Neuronal stem cell (in vitro differentiated cells): ENCODE results near the gene P4HA2.

Experiments used
- DNase-seq: peaks from one replicate; pipeline ENCODE4 v3.0.0-alpha.2; 2013; ENCODE audit warnings: low spot score
- H2AFZ ChIP-seq: one replicate; pipeline ENCODE4 v1.6.1; 2013; ENCODE audit warnings: mild to moderate bottlenecking, low read length, inconsistent platforms
- H2AK5ac ChIP-seq: 2 replicates; pipeline ENCODE4 v1.6.1; 2013; ENCODE audit warnings: low read depth, mild to moderate bottlenecking, inconsistent platforms, low read length, moderate library complexity, mixed read lengths
- H2BK120ac ChIP-seq: 2 replicates; pipeline ENCODE4 v1.6.1; 2013; ENCODE audit warnings: low read depth, mild to moderate bottlenecking, inconsistent platforms, low read length, moderate library complexity, mixed read lengths
- H2BK12ac ChIP-seq: one replicate; pipeline ENCODE4 v1.6.1; 2013; ENCODE audit warnings: low read length, inconsistent platforms
- H2BK15ac ChIP-seq: 2 replicates; pipeline ENCODE4 v1.6.1; 2013; ENCODE audit warnings: mild to moderate bottlenecking, low read length, inconsistent platforms, mixed read lengths
- H2BK5ac ChIP-seq: one replicate; pipeline ENCODE4 v1.6.1; 2013; ENCODE audit warnings: inconsistent platforms, mild to moderate bottlenecking, low read length, moderate library complexity
- H3K14ac ChIP-seq: one replicate; pipeline ENCODE4 v1.6.1; 2013; ENCODE audit warnings: low read length, inconsistent platforms
- H3K18ac ChIP-seq: 2 replicates; pipeline ENCODE4 v1.6.1; 2013; ENCODE audit warnings: low read length, inconsistent platforms
- H3K23ac ChIP-seq: 2 replicates; pipeline ENCODE4 v1.6.1; 2013; ENCODE audit warnings: low read depth, mild to moderate bottlenecking, mixed read lengths, low read length, inconsistent platforms; ENCODE audit not compliant: poor library complexity
- H3K27ac ChIP-seq: replicated peaks from 3 replicates; pipeline ENCODE4 v1.5.1; 2013; ENCODE audit warnings: low read length, inconsistent platforms
- H3K27me3 ChIP-seq, 3 experiments: 2 replicates each; pipeline ENCODE4 v1.6.1; 2013; ENCODE audit warnings: low read length in 3 of 3, mild to moderate bottlenecking in 2 of 3, inconsistent platforms in 1 of 3, low read depth in 1 of 3, mixed read lengths in 1 of 3, moderate library complexity in 1 of 3; ENCODE audit not compliant: control insufficient read depth in 3 of 3, insufficient read depth in 3 of 3
- H3K36me3 ChIP-seq, 2 donors: replicated peaks in 1 of 2; 2 replicates each; pipeline ENCODE4 v1.6.1; 2013; ENCODE audit warnings: low read length in 2 of 2; ENCODE audit not compliant: control insufficient read depth in 2 of 2, insufficient read depth in 2 of 2
- H3K4ac ChIP-seq: 2 replicates; pipeline ENCODE4 v1.6.1; 2013; ENCODE audit warnings: inconsistent platforms, mild to moderate bottlenecking, low read length, moderate library complexity
- H3K4me1 ChIP-seq, 2 donors: 1 replicate in 1 of 2; 2 replicates in 1 of 2; pipeline ENCODE4 v1.6.1; 2013; ENCODE audit warnings: low read length in 2 of 2, low read depth in 1 of 2; ENCODE audit not compliant: control insufficient read depth in 2 of 2, insufficient read depth in 1 of 2
- H3K4me2 ChIP-seq: one replicate; pipeline ENCODE4 v1.6.1; 2013; ENCODE audit warnings: mild to moderate bottlenecking, low read length, inconsistent platforms; ENCODE audit not compliant: insufficient read depth, poor library complexity, severe bottlenecking
- H3K4me3 ChIP-seq, 2 donors: 2 replicates each; pipeline ENCODE4 v1.5.1; 2013; ENCODE audit warnings: low read length in 2 of 2, mild to moderate bottlenecking in 2 of 2, inconsistent platforms in 1 of 2, moderate library complexity in 1 of 2
- H3K79me1 ChIP-seq: one replicate; pipeline ENCODE4 v1.6.1; 2013; ENCODE audit warnings: low read depth, mild to moderate bottlenecking, inconsistent platforms, low read length, moderate library complexity
- H3K9ac ChIP-seq: one replicate; pipeline ENCODE4 v1.6.1; 2013; ENCODE audit warnings: mild to moderate bottlenecking, low read depth, low read length, inconsistent platforms; ENCODE audit not compliant: poor library complexity
- H3K9me3 ChIP-seq, 2 donors: replicated peaks in 1 of 2; 2 replicates each; pipeline versions ENCODE3 to v1.6.1; 2013; ENCODE audit warnings: low read length in 2 of 2, mild to moderate bottlenecking in 2 of 2, inconsistent platforms in 1 of 2, low read depth in 1 of 2, mixed read lengths in 1 of 2, moderate library complexity in 1 of 2; ENCODE audit not compliant: control insufficient read depth in 2 of 2, insufficient read depth in 1 of 2
- H4K8ac ChIP-seq: one replicate; pipeline ENCODE4 v1.6.1; 2013; ENCODE audit warnings: low read depth, mild to moderate bottlenecking, inconsistent platforms, low read length, moderate library complexity
- H4K91ac ChIP-seq: one replicate; pipeline ENCODE4 v1.6.1; 2013; ENCODE audit warnings: low read length, low read depth, mild to moderate bottlenecking, inconsistent platforms; ENCODE audit not compliant: poor library complexity
- WGBS, 2 donors: extraction: QIAGEN DNeasy Blood & Tissue Kit; methylation state at CpG; one replicate each; pipeline ENCODE4 v1.1.7; 2013; ENCODE audit warnings: missing lambda C conversion rate in 2 of 2, mixed read lengths in 1 of 2; ENCODE audit not compliant: insufficient read length in 2 of 2, insufficient replicate concordance in 1 of 2; ENCODE audit errors: extremely low coverage in 2 of 2; 5-methylcytosine and 5-hydroxymethylcytosine counted together

The P4HA2 gene

GRCh38 chr5:132213666-132214065 lies 14.0 kb downstream of the P4HA2 start:
- no peak overlapping the region for H2AK5ac ChIP-seq
- H3K23ac ChIP-seq, result no peak overlapping the region
- no peak overlapping the region for H3K4me2 ChIP-seq
- H3K4me1 ChIP-seq, result peaks cover 0 to 3% of the 10 kb centered on the region in 2 donors
- no peaks in the 10 kb centered on the region for H3K79me1 ChIP-seq
- no peak overlapping the region for H4K8ac ChIP-seq
- no CpG with 5 or more reads among the region's 7 CpGs for WGBS, 2 donors
- no peak overlapping the region for H3K9ac ChIP-seq
- H3K9me3 ChIP-seq, result no peaks in the 10 kb centered on the region
- H3K27me3 ChIP-seq, result peaks cover 0 to 7% (median 0%) of the 10 kb centered on the region in 3 experiments
- no peak overlapping the region for H2AFZ ChIP-seq
- no peak overlapping the region for H3K27ac ChIP-seq
- no peaks in the 10 kb centered on the region for H3K36me3 ChIP-seq
- no peak overlapping the region for H3K4ac ChIP-seq
- no peak overlapping the region for H2BK120ac ChIP-seq
- no peak overlapping the region for H2BK5ac ChIP-seq
- H3K18ac ChIP-seq, result no peak overlapping the region
- H3K4me3 ChIP-seq, result no peak overlapping the region
- no peak overlapping the region for H2BK12ac ChIP-seq
- H4K91ac ChIP-seq, result no peak overlapping the region
- no peak for DNase-seq
- H3K14ac ChIP-seq, result no peak overlapping the region
- no peak overlapping the region for H2BK15ac ChIP-seq

GRCh38 chr5:132211787-132212186 lies 15.9 kb downstream of the P4HA2 start:
- Histone ChIP-seq H2BK120ac (no peak overlapping the region), H3K9me3 (no peaks in the 10 kb centered on the region), H3K14ac (no peak overlapping the region), H3K18ac (no peak overlapping the region), H3K4me1 (peaks cover 0 to 7% of the 10 kb centered on the region in 2 donors), H3K27me3 (no peaks in the 10 kb centered on the region), H2BK15ac (no peak overlapping the region), H3K9ac (no peak overlapping the region), H2BK5ac (no peak overlapping the region), H3K4ac (no peak overlapping the region), H3K27ac (no peak overlapping the region), H3K36me3 (no peaks in the 10 kb centered on the region), H3K79me1 (no peaks in the 10 kb centered on the region), H2BK12ac (no peak overlapping the region), H2AK5ac (no peak overlapping the region), H3K4me2 (no peak overlapping the region), H4K91ac (no peak overlapping the region), H4K8ac (no peak overlapping the region), H3K23ac (no peak overlapping the region), H2AFZ (no peak overlapping the region), H3K4me3 (no peak overlapping the region)
- no CpG with 5 or more reads among the region's 1 CpG for WGBS, 2 donors
- no peak for DNase-seq

- H3K9ac ChIP-seq, result no peak overlapping the region
- H4K8ac ChIP-seq, result no peak overlapping the region
- H3K79me1 ChIP-seq, result no peaks in the 10 kb centered on the region
- H2AFZ ChIP-seq, result no peak overlapping the region
- no CpG with 5 or more reads among the region's 1 CpG for WGBS, 2 donors
- H3K9me3 ChIP-seq, result no peaks in the 10 kb centered on the region
- H2BK12ac ChIP-seq, result no peak overlapping the region
- H3K36me3 ChIP-seq, result no peaks in the 10 kb centered on the region
- no peak overlapping the region for H3K27ac ChIP-seq
- no peak overlapping the region for H3K4me2 ChIP-seq
- H2AK5ac ChIP-seq, result no peak overlapping the region
- DNase-seq, result no peak
- no peak overlapping the region for H2BK5ac ChIP-seq
- no peak overlapping the region for H2BK15ac ChIP-seq
- H3K23ac ChIP-seq, result no peak overlapping the region
- H2BK120ac ChIP-seq, result no peak overlapping the region
- H3K18ac ChIP-seq, result no peak overlapping the region
- no peak overlapping the region for H3K4me3 ChIP-seq
- H4K91ac ChIP-seq, result no peak overlapping the region
- no peak overlapping the region for H3K14ac ChIP-seq
- H3K27me3 ChIP-seq, result no peaks in the 10 kb centered on the region
- H3K4me1 ChIP-seq, result peaks cover 0 to 7% of the 10 kb centered on the region in 2 donors
- no peak overlapping the region for H3K4ac ChIP-seq
Measured at GRCh38 chr5:132210944-132211343, 16.7 kb downstream of the P4HA2 start.

GRCh38 chr5:132209901-132210545 lies 17.6 kb downstream of the P4HA2 start:
- no peak overlapping the region for H3K14ac ChIP-seq
- no peak overlapping the region for H3K4ac ChIP-seq
- no peaks in the 10 kb centered on the region for H3K9me3 ChIP-seq
- no peak overlapping the region for H3K23ac ChIP-seq
- no peak overlapping the region for H4K8ac ChIP-seq
- H3K27ac ChIP-seq, result no peak overlapping the region
- no peak overlapping the region for H3K18ac ChIP-seq
- H3K27me3 ChIP-seq, result no peaks in the 10 kb centered on the region
- no peak for DNase-seq
- no peak overlapping the region for H3K4me3 ChIP-seq
- no peak overlapping the region for H2BK12ac ChIP-seq
- H2BK5ac ChIP-seq, result no peak overlapping the region
- H3K79me1 ChIP-seq, result no peaks in the 10 kb centered on the region
- H3K36me3 ChIP-seq, result no peaks in the 10 kb centered on the region
- no peak overlapping the region for H2AK5ac ChIP-seq
- H2BK15ac ChIP-seq, result no peak overlapping the region
- H3K4me2 ChIP-seq, result no peak overlapping the region
- H4K91ac ChIP-seq, result no peak overlapping the region
- H2BK120ac ChIP-seq, result no peak overlapping the region
- WGBS, 2 donors, result no CpG with 5 or more reads among the region's 11 CpGs
- H3K9ac ChIP-seq, result no peak overlapping the region
- no peak overlapping the region for H2AFZ ChIP-seq
- peaks cover 0 to 7% of the 10 kb centered on the region in 2 donors for H3K4me1 ChIP-seq
